Ovary (tissue), 9 donors: ENCODE results near the gene RPP40. TPM values are rescaled to one million over a fixed set of nuclear protein-coding genes. Genes with fewer than 3 reads are reported as not detected.
"Not testable (repeated sequence)": the region's sequence is repeated elsewhere in the genome, so short reads cannot be mapped to it uniquely, and the experiment has no call there.

Source experiments
- DNase-seq, 5 donors: peaks; one replicate each; pipeline ENCODE4 v3.0.0-alpha.2; 2019 to 2020
- H3K27ac ChIP-seq, 2 donors: fragments of 200-600 bp; one replicate each; pipeline versions ENCODE4 v1.5.1 to v1.8.0; 2019 to 2022
- H3K27me3 ChIP-seq: fragments of 200-600 bp; one replicate; pipeline ENCODE4 v1.8.0; 2022
- H3K36me3 ChIP-seq: fragments of 200-600 bp; sonication (generic); one replicate; pipeline ENCODE4 v1.5.1; 2019
- H3K4me1 ChIP-seq: one replicate; pipeline ENCODE4 v1.8.1; 2013; ENCODE audit warnings: mild to moderate bottlenecking, moderate library complexity; ENCODE audit not compliant: insufficient read depth
- H3K4me3 ChIP-seq: fragments of 200-600 bp; sonication (generic); one replicate; pipeline ENCODE4 v1.5.1; 2017
- H3K9me3 ChIP-seq, 2 donors: fragments of 200-600 bp in 1 of 2; sonication (generic) in 1 of 2; one replicate each; pipeline versions ENCODE4 v1.5.1 to v1.8.1; 2013 to 2019; ENCODE audit warnings: mild to moderate bottlenecking in 1 of 2, moderate library complexity in 1 of 2
- CTCF ChIP-seq, 3 donors: fragments of 450-650 bp in 2 of 3; fragments of 200-600 bp in 1 of 3; IDR thresholded peaks; one replicate each; pipeline versions ENCODE4 v1.5.1 to v1.8.0; 2016 to 2022; ENCODE audit warnings: antibody characterized with exemption in 3 of 3, mild to moderate bottlenecking in 1 of 3
- EP300 ChIP-seq: sonication (generic); formaldehyde crosslinking; IDR thresholded peaks from one replicate; pipeline ENCODE4 v1.6.1; 2017; ENCODE audit warnings: antibody characterized with exemption
- POLR2A ChIP-seq: fragments of 450-650 bp; IDR thresholded peaks from one replicate; pipeline ENCODE4 v1.6.1; 2017; ENCODE audit warnings: antibody characterized with exemption, mild to moderate bottlenecking, moderate library complexity
- WGBS, 3 donors: extraction: QIAGEN DNeasy Blood & Tissue Kit in 1 of 3; methylation state at CpG; one replicate each; pipeline versions ENCODE4 v1.1.5 to v1.1.7; 2013 to 2017; 5-methylcytosine and 5-hydroxymethylcytosine counted together
- intact Hi-C, 4 donors: fragments of 100-400 bp; cut with DNase I; formaldehyde crosslinking; loops; one replicate each; pipeline versions ENCODE4 v1.11.0 to v1.15.1; 2022 to 2023
- polyA plus RNA-seq, 2 donors: library from polyadenylated mRNA; stranded (reverse); fragments of 200-250 nt in 1 of 2; fragments of 350-450 nt in 1 of 2; fragmentation: Illumina TruSeq in 1 of 2; extraction: RNeasy Lipid Tissue Mini Kit (QIAGEN cat#74804) in 1 of 2; gene quantifications; one replicate each; pipeline ENCODE4 v1.2.3, GENCODE V29; 2013 to 2014
- total RNA-seq, 7 donors: library from RNA; depleted of rRNA in 2 of 7; stranded (reverse); fragments of >200 nt in 2 of 7; fragmentation: NEBNext Ultra II Directional in 3 of 7; extraction: Animal tissue kit (Norgen Biotek cat#: 25700) in 3 of 7; gene quantifications; one replicate each; pipeline versions ENCODE4 v1.1.0 to v1.2.4, GENCODE V29; 2016 to 2023
- donor health status: DM: no; HTN: no; CAD: no; lungs with moderate emphysema.
- donor health status: DM: no; HTN: no; CAD: no.
- donor health status: Bipolar disorder and iron deficiency.
- donor health status: DM: yes; HTN: yes; CAD: no.
- donor health status: DM: no; HTN: no; CAD: no.
- donor health status: DM: yes; HTN: yes; CAD: no.

The RPP40 gene
- total and polyA plus RNA-seq, 9 donors = 2.2 to 11.6 (median 6.0) TPM

GRCh38 chr6:5041955-5042354 lies 38.1 kb upstream of the RPP40 start:
- H3K36me3 ChIP-seq = no peaks in the 10 kb centered on the region
- 37 to 57% (median 39%) methylated on average over 2 of the region's 2 CpGs for WGBS, 3 donors
- H3K9me3 ChIP-seq = peaks cover 0 to 2% of the 10 kb centered on the region in 2 donors
- no peak for DNase-seq
- H3K27ac ChIP-seq = no peak overlapping the region
- no peak for TF ChIP-seq EP300
- no peak for TF ChIP-seq CTCF (IDR thresholded peaks at IDR 0.05)
- TF ChIP-seq POLR2A = no peak
- H3K4me3 ChIP-seq = no peak overlapping the region
- intact Hi-C loops = no loop called here
- no peaks in the 10 kb centered on the region for H3K27me3 ChIP-seq
- no peaks in the 10 kb centered on the region for H3K4me1 ChIP-seq

- no peak for DNase-seq
- TF ChIP-seq EP300 (no peak), CTCF (IDR thresholded peaks at IDR 0.05) (no peak), POLR2A (no peak)
- intact Hi-C loops = no loop called here
- 82 to 85% (median 82%) methylated on average over 8 of the region's 8 CpGs for WGBS, 3 donors
- H3K4me3 ChIP-seq = no peak overlapping the region
- H3K27ac ChIP-seq = no peak overlapping the region
- no peaks in the 10 kb centered on the region for H3K27me3 ChIP-seq
- no peaks in the 10 kb centered on the region for H3K36me3 ChIP-seq
- no peaks in the 10 kb centered on the region for H3K9me3 ChIP-seq
- no peaks in the 10 kb centered on the region for H3K4me1 ChIP-seq
Observed at GRCh38 chr6:5036269-5036668, 32.4 kb upstream of the RPP40 start.

- TF ChIP-seq EP300 (no peak), CTCF (IDR thresholded peaks at IDR 0.05) (no peak), POLR2A (no peak)
- H3K9me3 ChIP-seq = no peaks in the 10 kb centered on the region
- H3K4me1 ChIP-seq = no peaks in the 10 kb centered on the region
- H3K4me3 ChIP-seq = no peak overlapping the region
- no peak overlapping the region for H3K27ac ChIP-seq
- H3K27me3 ChIP-seq = no peaks in the 10 kb centered on the region
- H3K36me3 ChIP-seq = no peaks in the 10 kb centered on the region
- DNase-seq = no peak
- intact Hi-C loops = no loop called here
- WGBS, 3 donors = 76 to 81% (median 78%) methylated on average over 7 of the region's 7 CpGs
Observed at GRCh38 chr6:5034736-5035135, 30.9 kb upstream of the RPP40 start.

GRCh38 chr6:5034328-5034727 lies 30.5 kb upstream of the RPP40 start:
- H3K4me1 ChIP-seq = no peaks in the 10 kb centered on the region
- no peaks in the 10 kb centered on the region for H3K9me3 ChIP-seq
- H3K4me3 ChIP-seq = no peak overlapping the region
- TF ChIP-seq CTCF (IDR thresholded peaks at IDR 0.05) = no peak
- no peak for TF ChIP-seq POLR2A
- TF ChIP-seq EP300 = no peak
- H3K27ac ChIP-seq = no peak overlapping the region
- WGBS, 3 donors = 79 to 83% (median 80%) methylated on average over 7 of the region's 7 CpGs
- H3K27me3 ChIP-seq = no peaks in the 10 kb centered on the region
- intact Hi-C loops = no loop called here
- no peak for DNase-seq
- H3K36me3 ChIP-seq = no peaks in the 10 kb centered on the region

- not testable (repeated sequence) for H3K4me3 ChIP-seq, H3K9me3 ChIP-seq
Observed at GRCh38 chr6:5033214-5033904, 29.5 kb upstream of the RPP40 start.

GRCh38 chr6:5032706-5033105 lies 28.9 kb upstream of the RPP40 start:
- H3K27me3 ChIP-seq, H3K9me3 ChIP-seq, H3K27ac ChIP-seq, intact Hi-C loops, H3K4me3 ChIP-seq, H3K36me3 ChIP-seq, H3K4me1 ChIP-seq, DNase-seq: not testable (repeated sequence)
- WGBS, 3 donors = 38 to 46% (median 40%) methylated on average over 13 of the region's 13 CpGs

More at GRCh38 chr6:5033214-5033904, 29.5 kb upstream of the RPP40 start:
- intact Hi-C loops, H3K27me3 ChIP-seq, H3K27ac ChIP-seq, H3K36me3 ChIP-seq, H3K4me1 ChIP-seq, DNase-seq: not testable (repeated sequence)
- WGBS, 3 donors = 70 to 74% (median 70%) methylated on average over 12 to 14 of the region's 14 CpGs
